ENCODE data around the gene TMEM204. TPM values are rescaled to one million over a fixed set of nuclear protein-coding genes. Genes with fewer than 3 reads are reported as not detected.
"Not testable (repeated sequence)": the region's sequence is repeated elsewhere in the genome, so short reads cannot be mapped to it uniquely, and the experiment has no call there.

The TMEM204 gene
- polyA plus RNA-seq, 4 donors: 14.7 to 22.7 (median 19.2) TPM

- no peak for DNase-seq (ENCODE audit: low read depth in 4 of 4, low spot score in 3 of 4)
Observed at GRCh38 chr16:1581804-1582203, 48.3 kb downstream of the TMEM204 start.

DNA sequence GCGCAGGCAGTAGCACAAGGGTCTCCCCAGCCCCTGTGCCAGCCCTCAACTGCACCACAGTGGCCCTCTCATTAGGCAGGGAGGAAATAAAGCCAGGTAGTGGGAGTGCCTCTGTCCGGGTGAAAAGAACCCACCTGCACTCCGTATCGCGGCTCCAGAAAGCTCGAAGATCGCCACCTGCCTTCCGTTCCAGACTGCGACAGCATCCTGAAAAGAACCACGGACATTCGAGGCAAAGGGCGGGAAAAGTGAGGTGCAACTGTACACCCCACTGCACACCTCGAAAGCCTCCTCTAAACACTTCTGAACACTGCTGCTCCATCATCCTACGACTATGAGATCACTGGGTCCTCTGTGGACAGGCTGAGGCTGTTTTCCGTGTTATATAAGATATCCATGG lies 49.7 kb downstream of the TMEM204 start:
- DNase-seq (ENCODE audit: low read depth in 4 of 4, low spot score in 3 of 4): no peak

DNA sequence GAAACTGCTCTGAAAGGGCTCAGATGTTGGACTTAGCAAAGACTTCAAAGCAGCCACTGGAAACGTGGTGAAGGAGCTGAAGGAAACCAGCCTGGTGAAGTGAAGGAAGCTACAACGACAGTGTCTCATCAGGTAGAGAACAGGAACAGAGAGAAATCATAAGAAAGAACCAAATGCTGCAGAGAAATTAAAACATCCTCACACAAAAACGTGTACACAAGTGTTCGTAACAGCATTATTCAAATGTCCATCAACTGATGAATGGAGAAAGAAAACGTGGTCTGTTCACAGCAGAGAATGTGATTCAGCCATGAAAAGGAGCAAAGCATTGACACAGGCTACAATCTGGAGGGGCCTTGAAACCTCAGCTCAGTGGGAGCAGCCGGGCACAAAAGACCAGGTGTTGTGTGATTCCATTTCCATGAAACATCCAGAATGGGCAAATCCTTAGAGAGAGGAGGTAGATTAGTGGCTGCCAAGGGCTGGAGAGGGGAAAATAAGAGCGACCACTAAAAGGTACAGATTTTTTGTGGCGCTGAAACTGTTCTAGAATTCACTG lies 51.5 kb downstream of the TMEM204 start:
- DNase-seq (ENCODE audit: low read depth in 4 of 4, low spot score in 3 of 4): no peak

GRCh38 chr16:1590366-1590765 lies 56.9 kb downstream of the TMEM204 start:
- no peak for DNase-seq (ENCODE audit: low read depth in 4 of 4, low spot score in 3 of 4)

DNA sequence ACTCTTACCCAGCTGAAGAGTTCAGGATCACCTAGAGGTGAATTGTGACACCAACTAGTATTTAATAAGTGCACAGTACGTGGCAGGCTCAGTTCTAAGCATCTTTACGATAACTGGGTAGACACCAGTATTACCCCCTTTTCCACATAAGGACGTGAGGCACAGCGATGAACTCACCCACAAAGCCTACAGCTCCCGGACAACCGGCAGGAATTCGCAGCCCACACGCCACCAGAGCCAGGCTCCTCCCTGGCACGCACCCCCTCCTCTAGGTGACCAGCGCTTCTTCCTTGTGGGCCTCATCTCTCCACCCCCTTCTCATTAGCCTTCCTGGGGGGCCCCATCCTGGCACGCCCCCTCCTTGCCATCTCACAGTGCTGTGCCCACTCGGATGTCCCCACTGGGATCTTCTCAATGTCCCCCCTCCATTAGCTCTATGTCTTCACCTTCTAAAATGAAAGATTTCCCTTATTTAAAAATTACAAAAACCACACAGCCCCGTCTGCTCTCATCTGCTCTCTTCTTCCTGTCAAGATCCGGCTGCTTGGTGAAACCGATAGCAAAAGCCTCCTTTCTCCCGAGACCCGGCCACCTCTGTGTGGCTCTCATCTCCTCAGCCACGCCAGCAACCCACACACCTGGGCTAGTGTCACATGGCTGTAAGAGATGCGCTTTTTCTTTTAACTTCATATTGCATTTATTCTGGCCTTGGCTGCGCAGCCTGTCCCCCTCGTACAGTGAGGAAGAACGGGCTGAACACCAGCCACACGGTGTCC lies 57.7 kb downstream of the TMEM204 start:
- DNase-seq (ENCODE audit: low read depth in 4 of 4, low spot score in 3 of 4): no peak

GRCh38 chr16:1592446-1592845 lies 59.0 kb downstream of the TMEM204 start:
- no peak for DNase-seq (ENCODE audit: low read depth in 4 of 4, low spot score in 3 of 4)

GRCh38 chr16:1595511-1595910 lies 62.0 kb downstream of the TMEM204 start:
- not testable (repeated sequence) for DNase-seq (ENCODE audit: low read depth in 4 of 4, low spot score in 3 of 4)

- no peak for DNase-seq (ENCODE audit: low read depth in 4 of 4, low spot score in 3 of 4)
Observed at GRCh38 chr16:1596516-1596915, 63.0 kb downstream of the TMEM204 start.

GRCh38 chr16:1597154-1597553 lies 63.7 kb downstream of the TMEM204 start:
- DNase-seq (ENCODE audit: low read depth in 4 of 4, low spot score in 3 of 4): no peak

- no peak for DNase-seq (ENCODE audit: low read depth in 4 of 4, low spot score in 3 of 4)
Observed at GRCh38 chr16:1601031-1601430, 67.6 kb downstream of the TMEM204 start.

GRCh38 chr16:1601489-1601888 lies 68.0 kb downstream of the TMEM204 start:
- DNase-seq (ENCODE audit: low read depth in 4 of 4, low spot score in 3 of 4): no peak

DNA sequence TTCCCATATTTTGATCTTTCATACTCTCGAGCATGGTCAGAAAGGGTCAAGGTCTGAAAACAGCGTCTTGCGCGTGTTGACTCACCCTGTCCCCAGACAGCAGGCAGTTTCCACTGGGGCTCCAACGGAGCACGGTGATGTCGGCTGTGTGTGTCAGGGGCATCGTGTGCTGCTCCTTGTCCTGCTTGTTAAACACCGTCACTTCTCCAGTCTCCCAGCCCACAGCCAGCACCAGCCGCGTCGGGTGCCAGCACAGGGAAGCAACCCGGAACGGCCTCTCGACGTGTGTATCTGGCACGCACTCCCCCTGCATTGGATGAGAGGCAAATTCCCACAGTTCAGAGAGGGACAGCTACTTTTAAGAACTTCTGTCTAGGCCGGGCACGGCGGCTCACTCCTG lies 68.8 kb downstream of the TMEM204 start:
- no peak for DNase-seq (ENCODE audit: low read depth in 4 of 4, low spot score in 3 of 4)

Other genes with a start within 250 kb of the TMEM204 start
- 100 to 1,000 TPM; 164 to 183 (median 167) TPM for gene UBE2I, start 224.0 kb upstream of the TMEM204 start, polyA plus RNA-seq (ENCODE audit: insufficient read length in 4 of 4)
- gene BAIAP3, start 200.0 kb upstream of the TMEM204 start, polyA plus RNA-seq (ENCODE audit: insufficient read length in 4 of 4): 1 to 10 TPM in 3 of 4 donors, under 1 TPM in 1; 0.91 to 8.0 (median 4.6) TPM
- gene TSR3, start 181.8 kb upstream of the TMEM204 start, polyA plus RNA-seq (ENCODE audit: insufficient read length in 4 of 4): 10 to 100 TPM; 36.0 to 59.7 (median 38.8) TPM
- gene GNPTG, start 181.7 kb upstream of the TMEM204 start, polyA plus RNA-seq (ENCODE audit: insufficient read length in 4 of 4): 10 to 100 TPM; 54.1 to 76.1 (median 56.8) TPM
- 10 to 100 TPM; 10.2 to 29.3 (median 16.3) TPM for gene UNKL, start 119.0 kb upstream of the TMEM204 start, polyA plus RNA-seq (ENCODE audit: insufficient read length in 4 of 4)
- 10 to 100 TPM; 10.5 to 14.2 (median 11.5) TPM for gene UQCC4, start 112.9 kb upstream of the TMEM204 start, polyA plus RNA-seq (ENCODE audit: insufficient read length in 4 of 4)
- under 1 TPM in 1 of 4 donors, not detected in 3; 0.25 TPM for gene PERCC1, start 102.6 kb upstream of the TMEM204 start, polyA plus RNA-seq (ENCODE audit: insufficient read length in 4 of 4)
- 1 to 10 TPM; 1.4 to 4.1 (median 2.0) TPM for gene CCDC154, start 89.1 kb upstream of the TMEM204 start, polyA plus RNA-seq (ENCODE audit: insufficient read length in 4 of 4)
- gene CLCN7, start 58.6 kb upstream of the TMEM204 start, polyA plus RNA-seq (ENCODE audit: insufficient read length in 4 of 4): 10 to 100 TPM; 38.3 to 68.6 (median 47.1) TPM
- gene PTX4, start 44.7 kb upstream of the TMEM204 start, polyA plus RNA-seq (ENCODE audit: insufficient read length in 4 of 4): under 1 TPM in 1 of 4 donors, not detected in 3; 0.11 TPM
- 10 to 100 TPM; 23.3 to 51.8 (median 29.3) TPM for gene TELO2, start 40.3 kb upstream of the TMEM204 start, polyA plus RNA-seq (ENCODE audit: insufficient read length in 4 of 4)
- 10 to 100 TPM; 27.2 to 50.1 (median 37.1) TPM for gene IFT140, start 78.4 kb downstream of the TMEM204 start, polyA plus RNA-seq (ENCODE audit: insufficient read length in 4 of 4)
- gene CRAMP1, start 78.7 kb downstream of the TMEM204 start, polyA plus RNA-seq (ENCODE audit: insufficient read length in 4 of 4): 10 to 100 TPM; 15.1 to 27.5 (median 18.6) TPM
- gene JPT2, start 144.6 kb downstream of the TMEM204 start, polyA plus RNA-seq (ENCODE audit: insufficient read length in 4 of 4): 10 to 100 TPM; 49.3 to 88.7 (median 87.9) TPM
- 10 to 100 TPM; 35.3 to 79.2 (median 54.1) TPM for gene MAPK8IP3, start 172.5 kb downstream of the TMEM204 start, polyA plus RNA-seq (ENCODE audit: insufficient read length in 4 of 4)
- gene NME3, start 237.9 kb downstream of the TMEM204 start, polyA plus RNA-seq (ENCODE audit: insufficient read length in 4 of 4): 10 to 100 TPM; 18.7 to 46.6 (median 22.9) TPM
- 10 to 100 TPM in 1 of 4 donors, 1 to 10 TPM in 3; 5.7 to 16.1 (median 8.0) TPM for gene EME2, start 239.1 kb downstream of the TMEM204 start, polyA plus RNA-seq (ENCODE audit: insufficient read length in 4 of 4)
- 10 to 100 TPM; 37.1 to 89.4 (median 57.9) TPM for gene MRPS34, start 239.5 kb downstream of the TMEM204 start, polyA plus RNA-seq (ENCODE audit: insufficient read length in 4 of 4)
- 10 to 100 TPM; 31.4 to 53.3 (median 35.4) TPM for gene SPSB3, start 248.9 kb downstream of the TMEM204 start, polyA plus RNA-seq (ENCODE audit: insufficient read length in 4 of 4)
- 10 to 100 TPM; 32.7 to 58.6 (median 34.8) TPM for gene NUBP2, start 249.3 kb downstream of the TMEM204 start, polyA plus RNA-seq (ENCODE audit: insufficient read length in 4 of 4)